Activated CD4-positive, alpha-beta T cell treated with anti-CD3 and anti-CD28 coated beads for 4 hours (primary cell): Measurements from ENCODE around the gene FBLN5.
"Not testable (repeated sequence)": the region's sequence is repeated elsewhere in the genome, so short reads cannot be mapped to it uniquely, and the experiment has no call there.

Source experiments
- DNase-seq, 2 donors: peaks; one replicate each; pipeline ENCODE4 v3.0.0-alpha.2; 2020

Gene FBLN5

DNA sequence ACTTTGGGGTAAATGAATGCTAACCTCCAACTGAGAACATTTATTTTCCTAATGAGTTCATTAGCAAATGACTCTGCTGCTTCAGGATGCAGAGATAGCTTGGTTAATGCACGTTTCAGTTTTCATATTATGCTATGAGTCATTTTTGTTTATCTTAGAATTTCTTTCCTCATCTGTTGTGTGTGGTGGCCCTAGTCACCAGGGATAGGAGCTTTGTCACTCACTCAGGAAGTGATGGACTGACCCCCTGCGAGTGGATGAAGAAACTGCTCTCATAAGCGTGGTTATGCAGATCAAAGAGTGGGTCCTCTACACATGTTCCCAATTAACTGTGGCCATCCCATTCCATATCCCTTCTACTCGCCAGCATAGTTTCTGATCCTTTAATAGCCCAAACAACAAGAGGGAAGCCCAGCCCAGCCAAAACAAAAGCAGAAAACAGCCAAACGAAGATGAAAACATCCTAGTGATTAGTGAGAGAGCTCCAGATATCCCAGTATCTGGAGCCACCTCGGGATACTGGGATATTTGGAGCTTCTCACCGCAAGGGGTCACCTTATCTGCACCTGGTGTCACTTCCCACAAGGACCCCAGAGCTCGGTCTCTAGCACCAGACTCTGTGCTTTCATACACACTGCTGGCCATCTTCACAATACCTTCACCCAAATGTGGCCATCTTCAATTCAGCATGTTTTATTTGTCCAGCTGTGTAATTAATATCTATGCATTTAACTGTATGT is 88.8 kb downstream of the FBLN5 start:
- no peak for DNase-seq

DNA sequence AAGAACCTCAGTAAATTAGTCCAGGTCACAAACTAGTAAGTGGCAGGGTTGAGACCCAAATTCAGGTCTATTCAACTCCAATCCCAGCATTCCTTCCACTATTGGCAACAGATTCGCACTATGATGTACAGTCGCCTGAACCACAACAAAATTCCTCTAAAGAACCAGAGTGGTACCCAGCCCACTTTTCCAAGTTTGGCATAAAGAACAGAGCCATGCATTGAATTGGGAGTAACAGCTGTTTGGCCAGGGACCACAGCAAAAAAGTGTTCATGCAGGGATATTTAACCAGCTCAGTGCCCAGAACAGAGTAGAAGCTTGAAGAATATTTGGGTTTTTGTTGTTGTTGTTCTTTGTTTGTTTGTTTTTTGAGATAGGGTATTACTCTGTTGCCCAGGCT is 89.9 kb downstream of the FBLN5 start:
- DNase-seq, result no peak

DNA sequence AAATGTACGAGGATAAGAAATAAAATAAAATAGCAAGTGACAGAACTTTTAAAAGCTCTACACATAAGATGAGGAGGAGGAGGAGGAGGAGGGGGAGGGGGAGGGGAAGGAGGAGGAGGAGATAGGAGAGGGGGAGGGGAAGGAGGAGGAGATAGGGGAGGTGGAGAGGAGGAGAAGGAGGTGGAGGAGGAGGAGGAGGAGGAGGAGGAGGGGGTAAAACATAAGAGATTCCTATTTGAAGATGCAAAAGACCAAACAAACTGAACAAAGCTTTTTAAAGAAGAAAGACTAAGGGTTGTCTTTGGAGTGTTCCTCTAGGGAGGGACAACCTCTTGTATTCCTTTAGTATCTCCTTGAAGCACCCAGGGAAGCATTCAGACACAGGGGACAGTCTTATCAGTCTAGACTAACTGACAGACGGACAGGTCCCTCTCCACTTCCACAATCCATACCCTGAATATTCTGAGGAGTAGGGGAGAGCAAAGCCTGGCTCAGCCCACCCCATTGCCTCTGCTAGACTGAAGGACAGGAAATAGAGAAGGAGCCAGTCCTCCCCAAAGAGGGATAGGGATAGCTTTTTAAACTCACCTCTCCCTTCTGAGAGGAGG is 93.1 kb downstream of the FBLN5 start:
- no peak for DNase-seq

DNA sequence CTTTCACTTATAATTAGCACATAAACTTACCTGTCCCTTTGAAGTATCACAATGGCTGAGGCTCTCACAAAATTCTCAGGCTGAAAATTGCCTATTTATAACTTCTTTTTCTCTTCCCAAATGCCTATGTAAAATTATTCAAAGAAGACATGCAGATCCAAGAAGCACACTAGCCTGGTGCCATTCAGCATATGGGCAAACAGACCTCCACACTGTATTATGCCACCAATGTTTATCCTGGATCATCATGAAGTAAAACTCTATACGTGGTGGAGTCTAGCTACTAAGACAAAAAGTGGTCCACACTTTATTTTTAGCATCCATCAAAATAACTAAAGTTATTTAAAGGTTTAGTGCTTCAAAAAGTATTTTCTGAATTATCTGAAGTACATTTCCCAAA is 95.9 kb downstream of the FBLN5 start:
- no peak for DNase-seq

DNA sequence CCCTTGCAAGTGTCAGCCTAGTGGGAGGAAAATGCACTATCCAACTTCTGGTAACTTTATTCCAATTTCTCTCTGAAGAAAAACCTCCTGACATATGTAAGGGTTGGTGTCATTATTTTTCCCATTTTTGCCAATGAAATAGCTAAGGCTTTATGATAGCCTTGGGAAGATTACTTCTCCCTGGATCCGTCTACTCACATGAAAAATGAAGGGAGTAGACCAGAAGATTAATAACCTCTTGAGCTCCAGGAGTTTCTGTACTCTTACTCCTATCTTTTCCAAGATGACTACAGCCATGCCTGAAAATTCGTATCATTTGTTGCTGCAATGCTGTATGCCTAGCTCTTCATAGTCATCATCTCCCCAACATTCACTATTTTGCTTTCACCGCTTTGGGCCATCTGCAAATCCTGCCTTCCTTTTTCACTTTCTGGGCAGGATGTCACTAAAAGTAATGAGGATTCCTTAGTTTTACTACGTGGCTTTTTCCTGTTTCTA is 98.9 kb downstream of the FBLN5 start:
- DNase-seq, result no peak

DNA sequence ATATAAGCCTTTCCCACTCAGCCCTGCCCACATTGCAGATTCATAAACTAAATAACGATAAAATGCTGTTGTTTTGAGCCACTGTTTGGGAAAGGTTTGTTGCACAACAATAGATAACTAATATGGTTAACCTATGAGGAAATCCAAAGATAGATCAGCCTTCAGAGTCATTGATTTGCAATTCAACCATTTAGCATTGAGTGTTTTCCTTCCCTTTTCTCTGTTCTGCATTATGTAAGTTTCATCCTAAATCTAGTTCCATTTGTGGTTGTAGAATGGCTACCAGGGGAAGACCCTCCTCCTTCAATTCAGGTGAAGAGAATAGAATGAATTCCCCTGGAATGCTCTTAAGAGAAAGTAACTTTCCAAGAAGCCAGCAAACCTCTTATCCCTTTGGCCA is 99.8 kb downstream of the FBLN5 start:
- no peak for DNase-seq

DNA sequence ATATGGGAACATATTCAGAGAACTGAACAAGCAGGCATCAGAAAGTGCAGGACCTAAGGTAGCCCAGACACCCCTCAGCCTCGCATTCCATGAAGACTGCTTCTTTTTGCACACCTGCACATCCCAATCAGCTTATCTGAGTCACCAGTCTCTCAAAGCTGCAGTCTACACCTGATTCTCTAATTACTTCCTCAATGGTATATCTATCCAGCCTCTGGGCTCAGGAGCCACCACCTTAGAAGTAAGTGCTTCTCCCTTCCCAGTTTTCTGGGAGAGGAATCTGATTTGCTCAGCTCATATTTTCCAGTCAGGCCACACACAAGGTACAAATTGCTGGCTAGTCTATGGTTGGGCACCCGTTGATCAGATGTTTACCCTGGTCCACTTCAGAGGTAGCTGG is 101.8 kb downstream of the FBLN5 start:
- DNase-seq, result no peak

DNA sequence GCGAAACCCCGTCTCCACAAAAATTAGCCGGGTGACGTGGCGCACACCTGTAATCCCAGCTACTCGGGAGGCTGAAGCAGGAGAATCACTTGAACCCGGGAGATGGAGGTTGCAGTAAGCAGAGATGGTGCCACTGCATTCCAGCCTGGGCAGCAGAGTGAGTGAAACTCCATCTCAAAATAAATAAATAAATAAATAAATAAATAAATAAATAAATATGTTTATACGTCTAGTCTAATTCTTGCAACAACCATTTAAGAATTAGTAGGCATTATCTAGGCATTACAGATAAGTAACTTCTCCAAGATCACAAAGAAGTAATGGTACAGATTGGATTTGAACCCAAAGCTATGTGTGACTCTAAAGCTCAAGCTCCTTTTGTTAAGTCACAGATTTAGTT is 102.4 kb downstream of the FBLN5 start:
- DNase-seq, result not testable (repeated sequence)

DNA sequence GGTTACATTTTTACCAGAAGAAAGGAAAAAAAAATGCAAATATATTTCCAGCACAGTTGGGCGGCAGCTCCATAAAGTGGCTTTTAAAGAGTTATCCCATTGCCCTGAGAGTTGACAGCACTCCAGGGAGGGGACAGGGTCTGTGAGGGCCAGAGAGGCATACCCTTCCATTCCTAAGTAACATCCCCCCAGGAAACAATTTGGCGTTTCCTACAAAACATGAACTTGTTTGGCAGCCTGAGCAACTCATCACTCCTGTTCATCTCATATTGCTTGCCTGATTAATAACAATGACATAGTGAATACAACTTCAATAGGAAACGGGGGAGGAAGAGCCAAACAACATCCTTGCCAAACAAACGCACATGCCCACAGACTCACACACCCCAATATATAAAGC is 103.5 kb downstream of the FBLN5 start:
- no peak for DNase-seq

DNA sequence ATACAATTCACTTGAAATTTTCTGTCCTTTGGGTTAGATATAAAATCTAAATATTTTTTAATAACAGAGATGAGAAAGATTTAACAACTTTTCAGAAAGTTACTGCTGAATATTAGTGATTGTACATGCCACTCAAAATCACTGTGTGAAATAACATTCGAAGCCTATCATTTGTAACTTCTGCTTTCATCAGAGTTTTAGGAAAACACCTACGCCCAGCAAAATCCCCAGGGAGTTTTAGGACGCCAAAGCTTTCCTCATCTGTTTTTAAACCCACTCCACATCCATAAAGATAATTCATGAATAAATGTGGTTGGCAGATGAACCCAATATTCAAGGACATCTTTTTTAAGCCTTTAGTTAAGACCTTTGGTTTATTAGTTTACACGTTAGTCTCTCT is 104.1 kb downstream of the FBLN5 start:
- DNase-seq, result no peak

DNA sequence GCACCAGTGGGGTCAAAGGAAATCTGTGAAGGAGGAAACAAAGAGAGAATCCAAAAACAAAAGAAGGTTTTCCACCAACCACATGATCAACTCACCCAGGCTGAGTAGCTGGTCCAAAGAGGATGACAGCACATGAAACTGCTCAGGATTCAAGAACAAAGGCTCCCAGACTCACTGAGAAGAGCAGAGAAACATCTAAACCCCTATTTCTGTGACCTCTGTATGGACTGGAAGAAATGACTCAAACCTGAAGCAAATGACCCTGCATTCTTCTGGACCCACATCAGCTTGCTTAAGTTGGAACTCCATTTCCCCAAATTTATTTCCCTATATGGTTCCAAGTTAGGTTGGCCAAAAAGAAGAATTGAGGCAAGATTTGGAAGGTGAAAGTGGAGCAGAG is 106.4 kb downstream of the FBLN5 start:
- DNase-seq, result no peak

DNA sequence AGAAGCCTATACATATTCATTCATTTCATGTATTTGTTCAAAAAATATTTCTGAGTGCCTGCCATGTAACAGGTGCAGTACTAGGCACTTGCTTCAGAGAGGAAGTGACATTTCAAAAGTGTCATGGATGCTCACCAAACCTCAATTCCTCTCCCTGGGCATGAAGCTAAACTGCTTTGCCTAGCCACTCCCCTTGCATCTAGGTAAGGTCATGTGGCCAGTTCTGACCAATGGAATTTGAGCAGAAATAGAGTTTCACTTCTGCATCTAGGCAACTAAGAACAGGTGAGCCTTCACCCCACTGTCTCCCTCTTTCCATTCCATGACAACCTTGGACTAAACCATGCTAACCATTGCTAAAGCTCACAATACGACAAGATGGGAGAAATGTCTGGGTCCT is 107.7 kb downstream of the FBLN5 start:
- no peak for DNase-seq

DNA sequence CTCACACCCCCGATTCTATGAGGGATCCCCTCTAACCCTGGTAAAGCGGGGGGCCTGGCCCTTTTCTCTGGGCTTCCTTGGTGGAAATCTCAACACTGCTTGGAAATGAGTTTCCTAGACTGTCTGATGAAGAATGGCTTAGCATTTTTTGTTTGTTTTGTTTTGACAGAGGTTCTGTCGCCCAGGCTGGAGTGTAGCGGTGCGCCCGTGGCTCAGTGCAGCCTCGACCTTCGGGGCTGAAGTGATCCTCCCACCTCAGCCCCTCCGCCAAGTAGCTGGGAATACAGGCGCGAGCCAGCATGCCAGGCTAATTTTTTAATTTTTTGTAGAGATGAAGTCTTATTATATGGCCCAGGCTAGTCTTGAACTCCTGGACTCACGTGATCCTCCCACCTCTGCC is 110.4 kb downstream of the FBLN5 start:
- no peak for DNase-seq

DNA sequence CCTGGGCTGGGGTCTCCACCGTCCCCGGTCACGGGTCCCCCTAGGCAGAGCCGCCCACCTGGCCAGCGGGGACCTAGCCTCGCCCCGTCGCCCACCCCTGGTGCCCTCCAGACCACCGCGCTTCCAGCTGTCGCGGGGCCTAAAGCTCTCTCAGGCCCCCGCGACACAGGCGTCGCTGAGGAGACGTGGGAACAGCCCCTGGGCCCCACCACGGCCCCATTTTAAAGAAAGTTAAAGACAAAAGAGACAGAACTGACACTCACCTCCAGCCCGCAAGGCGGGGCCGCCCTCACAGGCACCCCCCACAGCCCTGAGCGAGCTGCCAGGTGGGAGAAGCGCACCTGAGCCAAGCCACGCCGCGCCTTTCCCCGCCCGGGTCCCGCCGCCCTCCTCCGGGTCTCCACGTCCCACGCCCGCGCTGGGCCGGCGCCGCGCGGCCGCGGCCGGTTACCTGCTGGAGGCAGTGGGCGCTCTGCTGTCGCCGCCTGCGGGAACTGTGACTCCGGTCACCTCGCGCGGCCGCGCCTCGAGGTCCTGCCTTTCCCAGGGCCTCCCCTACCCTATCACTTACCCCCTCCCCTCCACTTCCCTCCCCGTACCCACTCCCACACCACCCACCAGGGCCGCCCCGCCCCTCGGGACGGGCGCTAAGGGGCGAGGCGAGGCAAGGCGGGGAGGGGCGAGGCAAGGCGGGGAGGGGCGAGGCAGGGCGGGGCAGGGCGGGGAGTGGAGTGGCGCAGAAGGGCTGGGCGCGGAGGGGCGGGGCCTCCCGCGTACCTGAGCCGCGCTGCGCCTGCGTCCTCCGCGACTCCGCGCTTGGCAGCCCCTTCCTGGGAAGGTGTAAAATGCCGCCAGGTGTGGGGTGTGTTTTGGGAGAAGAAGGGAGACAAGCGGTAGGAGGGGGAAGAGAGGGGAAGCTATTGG is 111.3 kb downstream of the FBLN5 start:
- DNase-seq, result peak; percentile 88 to 96

DNA sequence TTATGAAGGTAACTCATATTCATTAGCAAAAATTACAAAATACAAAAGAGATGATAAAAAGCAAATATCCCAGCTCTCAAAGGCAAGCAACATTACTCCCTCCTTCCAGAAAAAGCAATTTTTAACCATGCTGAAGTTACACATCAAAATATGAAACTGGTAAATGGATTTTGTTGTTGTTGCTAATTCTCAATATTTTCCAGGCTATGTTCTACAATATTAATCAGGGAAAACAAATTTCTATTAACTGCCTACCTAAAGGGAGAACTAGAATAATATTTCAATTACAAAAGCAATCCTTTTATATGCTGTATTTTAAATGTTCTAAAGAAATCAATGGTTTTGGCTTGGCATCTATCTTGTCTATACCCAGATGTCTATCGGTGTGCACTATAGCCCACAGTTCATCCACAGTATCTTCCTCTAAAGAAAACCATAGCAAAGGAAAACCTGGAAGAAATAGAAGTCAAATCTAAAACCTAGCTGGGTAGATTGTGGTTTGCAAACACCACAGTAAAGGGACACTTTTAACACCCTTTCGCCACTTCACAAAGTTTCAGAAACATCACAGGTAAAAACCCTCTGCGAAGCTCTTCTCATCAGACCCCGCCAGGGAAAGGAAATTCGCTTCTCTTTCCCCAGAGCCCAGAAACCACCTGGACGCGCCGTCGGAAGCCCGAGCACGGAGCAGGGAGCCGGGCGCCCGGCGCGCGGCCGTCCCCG is 112.1 kb downstream of the FBLN5 start:
- DNase-seq, result no peak

DNA sequence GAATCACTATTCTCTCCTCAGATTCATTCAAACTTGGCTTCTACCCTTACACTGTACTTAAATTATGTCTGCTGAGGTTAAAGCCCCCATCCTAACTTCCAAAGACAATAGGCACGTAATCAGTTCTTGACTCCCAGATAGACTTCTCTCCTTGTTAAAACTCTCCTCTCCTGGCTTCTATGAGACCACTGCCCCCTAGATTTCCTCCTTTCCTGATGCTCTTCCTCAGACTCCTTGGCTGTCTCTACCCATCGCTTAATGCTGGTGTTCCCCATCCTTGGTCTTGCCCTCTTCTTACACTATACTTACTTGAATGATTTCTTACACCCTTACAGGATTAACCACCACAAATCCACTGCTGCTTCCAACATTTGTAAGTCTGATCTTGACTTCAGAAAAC is 112.9 kb downstream of the FBLN5 start:
- DNase-seq, result no peak

DNA sequence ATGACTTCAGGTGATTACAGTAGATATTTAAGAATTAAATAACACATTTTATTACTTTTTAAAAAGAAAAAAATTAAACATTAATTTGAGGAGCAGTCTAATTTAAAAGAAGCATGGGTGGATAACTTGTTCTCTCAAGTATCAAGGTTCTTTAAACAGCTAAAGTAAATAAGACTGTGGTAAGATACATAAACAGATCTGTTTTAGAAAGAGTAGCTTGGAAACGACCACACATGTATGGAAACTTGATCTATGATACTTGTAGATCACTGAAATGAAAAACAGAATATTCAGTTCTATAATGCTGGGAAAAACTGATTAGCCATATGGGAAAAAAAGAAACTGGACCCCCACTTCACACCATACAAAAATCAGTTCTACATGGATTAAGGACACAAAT is 116.2 kb downstream of the FBLN5 start:
- DNase-seq, result no peak

DNA sequence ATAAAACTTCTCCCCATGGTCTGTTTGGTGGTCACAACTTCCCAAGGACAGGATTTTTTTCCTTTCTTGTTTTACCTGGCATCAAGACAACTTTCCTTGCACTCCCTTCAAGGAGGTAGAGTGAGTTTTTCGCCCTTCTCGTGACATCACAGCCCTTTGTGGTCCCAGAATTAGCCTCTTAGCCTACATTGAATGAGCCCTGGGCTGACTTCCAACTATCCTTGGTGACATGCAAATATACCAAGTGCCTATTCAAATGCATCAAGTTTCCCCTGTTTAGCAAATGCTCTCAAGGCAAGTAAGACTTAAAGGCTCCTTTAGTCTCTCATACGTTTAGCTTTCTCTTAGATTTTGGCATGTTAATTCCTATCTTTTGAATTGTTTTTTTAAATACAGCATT is 116.7 kb downstream of the FBLN5 start:
- DNase-seq, result no peak

DNA sequence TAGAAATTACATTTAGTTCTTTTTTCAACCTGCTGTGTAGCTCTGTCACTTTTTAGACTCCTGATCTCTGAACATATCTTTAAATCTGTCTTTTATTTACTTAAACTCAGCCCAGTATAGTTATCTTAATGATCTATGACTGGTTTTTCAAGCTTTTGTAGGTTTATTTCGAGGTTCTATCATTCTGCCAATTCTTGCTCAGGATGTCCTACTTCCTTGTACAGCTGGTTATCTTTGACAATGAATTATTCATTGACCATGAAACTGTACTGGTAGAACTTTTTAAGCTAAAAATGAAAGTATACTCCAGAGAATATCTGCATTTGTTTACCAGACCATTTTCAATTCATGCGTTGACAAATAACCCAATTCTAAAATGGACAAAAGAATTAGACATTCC is 118.0 kb downstream of the FBLN5 start:
- DNase-seq, result no peak

DNA sequence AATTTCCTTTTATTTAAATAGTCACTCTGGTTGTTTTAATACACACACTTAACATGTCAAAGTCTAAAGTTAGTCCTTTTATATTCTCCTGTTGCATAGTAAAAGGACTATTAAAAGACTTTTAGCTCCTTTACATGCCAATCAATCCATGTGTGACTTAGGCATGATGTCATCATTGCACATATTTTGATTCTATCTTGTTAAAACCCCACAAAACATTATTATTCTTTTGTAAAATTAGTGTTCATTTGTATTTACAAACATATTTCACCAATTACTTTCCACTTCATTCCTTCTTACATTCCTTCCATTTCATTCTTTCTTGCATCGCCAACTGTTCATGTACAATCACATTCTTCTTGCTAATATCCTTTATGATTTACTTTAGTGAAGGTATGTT is 119.7 kb downstream of the FBLN5 start:
- DNase-seq, result no peak
